Activated T-helper 1 cell treated with Interleukin-2 at 50 U/mL for 16 hours (primary cell): Measurements from ENCODE around the gene IFNA6.
"Not testable (repeated sequence)": the region's sequence is repeated elsewhere in the genome, so short reads cannot be mapped to it uniquely, and the experiment has no call there.

ENCODE experiments used
- DNase-seq: peaks from one replicate; pipeline ENCODE4 v3.0.0-alpha.2; 2020; ENCODE audit warnings: low read depth

IFNA6 gene

GRCh38 chr9:21350787-21351186 is at the start of gene IFNA6:
IFNA6 (minus strand) TSS chr9:21350887; CDS start chr9:21350887, 0 bp downstream.
- DNase-seq = no peak

GRCh38 chr9:21399956-21400355 is 49.3 kb upstream of the IFNA6 start:
- DNase-seq = no peak

- DNase-seq = no peak
Observed at GRCh38 chr9:21398955-21399489, 48.3 kb upstream of the IFNA6 start.

- DNase-seq = peak; percentile 38
Observed at GRCh38 chr9:21395778-21396717, 45.4 kb upstream of the IFNA6 start.

GRCh38 chr9:21392270-21392669 is 41.6 kb upstream of the IFNA6 start:
- DNase-seq = no peak

GRCh38 chr9:21385131-21385670 is 34.5 kb upstream of the IFNA6 start, which contains the start of gene IFNA2:
IFNA2 (minus strand) TSS chr9:21385398; CDS start chr9:21385329, 69 bp downstream.
- no peak for DNase-seq

- DNase-seq = no peak
Observed at GRCh38 chr9:21383627-21384026, 32.9 kb upstream of the IFNA6 start.

- DNase-seq = no peak
Observed at GRCh38 chr9:21381448-21382339, 31.0 kb upstream of the IFNA6 start.

- DNase-seq = not testable (repeated sequence)
Observed at GRCh38 chr9:21371467-21371866, 20.8 kb upstream of the IFNA6 start.

GRCh38 chr9:21367957-21368356 is 17.3 kb upstream of the IFNA6 start, which contains the start of gene IFNA13:
IFNA13 (minus strand) TSS chr9:21368057; CDS start chr9:21368010, 47 bp downstream.
- no peak for DNase-seq

- DNase-seq = not testable (repeated sequence)
Observed at GRCh38 chr9:21367169-21367568, 16.5 kb upstream of the IFNA6 start.

- no peak for DNase-seq
Observed at GRCh38 chr9:21362287-21362686, 11.6 kb upstream of the IFNA6 start.

GRCh38 chr9:21357479-21358460 is 7.1 kb upstream of the IFNA6 start:
- no peak for DNase-seq

GRCh38 chr9:21348430-21348970 is 2.2 kb downstream of the IFNA6 start:
- no peak for DNase-seq

GRCh38 chr9:21340735-21341134 is 10.0 kb downstream of the IFNA6 start:
- no peak for DNase-seq

- no peak for DNase-seq
Observed at GRCh38 chr9:21336457-21336856, 14.2 kb downstream of the IFNA6 start.

GRCh38 chr9:21334701-21335632 is 15.7 kb downstream of the IFNA6 start, which contains the start of gene KLHL9:
KLHL9 (minus strand) TSS chr9:21335404; CDS start chr9:21334859, 545 bp downstream.
- DNase-seq = peak; percentile 78

GRCh38 chr9:21333226-21333625 is 17.5 kb downstream of the IFNA6 start:
- DNase-seq = no peak
